Measurements from ENCODE around the gene BCL2A1. TPM values are rescaled to one million over a fixed set of nuclear protein-coding genes. Genes with fewer than 3 reads are reported as not detected.
"Not testable (repeated sequence)": the region's sequence is repeated elsewhere in the genome, so short reads cannot be mapped to it uniquely, and the experiment has no call there.

Gene BCL2A1
- total RNA-seq, 2 experiments from 2014 or later: 23.1 to 26.3 TPM

DNA sequence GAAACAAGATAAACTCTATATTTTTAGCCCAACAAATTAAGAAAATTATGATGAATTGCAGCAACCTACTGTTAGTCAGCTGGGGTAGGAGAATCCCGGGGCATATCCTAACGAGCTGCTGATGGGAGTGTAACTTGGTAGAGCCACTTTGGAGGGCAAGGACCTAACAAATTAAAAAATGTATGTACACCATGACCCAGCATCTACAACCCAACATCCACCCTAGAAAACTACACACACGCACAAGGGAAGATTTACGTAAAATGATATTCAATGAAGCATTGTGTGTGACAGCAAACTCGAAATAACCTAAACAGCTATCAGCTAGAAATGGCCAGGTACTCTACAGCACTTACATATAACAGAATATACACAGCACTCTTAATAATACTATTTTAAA, 1.9 kb downstream of the BCL2A1 start:
- Mint-ChIP-seq H3K36me3 (ENCODE audit: low read depth) (peaks cover 19% of the 10 kb centered on the region), H3K4me3 (peak overlapping the region; percentile 74), H3K9me3 (ENCODE audit: insufficient read depth) (peaks cover 5% of the 10 kb centered on the region), H3K4me1 (ENCODE audit: low read depth) (peaks cover 69% of the 10 kb centered on the region), H3K27ac (peak overlapping the region; percentile 67), H3K27me3 (ENCODE audit: low read depth) (no peaks in the 10 kb centered on the region)
- CTCF ChIA-PET: interaction anchor here (0.9 to 2.2 kb wide), 3 partner anchors 23 to 60 kb away, joined by 3 to 13 read pairs (median 6); no protein-coding TSS in a partner anchor
- no peak for ATAC-seq
- POLR2A ChIA-PET: interaction anchor here (1.5 to 5.2 kb wide), 5 partner anchors 47 to 191 kb away, joined by 3 to 77 read pairs (median 12); partner anchors contain the start of gene ZFAND6
- no peak for DNase-seq

DNA sequence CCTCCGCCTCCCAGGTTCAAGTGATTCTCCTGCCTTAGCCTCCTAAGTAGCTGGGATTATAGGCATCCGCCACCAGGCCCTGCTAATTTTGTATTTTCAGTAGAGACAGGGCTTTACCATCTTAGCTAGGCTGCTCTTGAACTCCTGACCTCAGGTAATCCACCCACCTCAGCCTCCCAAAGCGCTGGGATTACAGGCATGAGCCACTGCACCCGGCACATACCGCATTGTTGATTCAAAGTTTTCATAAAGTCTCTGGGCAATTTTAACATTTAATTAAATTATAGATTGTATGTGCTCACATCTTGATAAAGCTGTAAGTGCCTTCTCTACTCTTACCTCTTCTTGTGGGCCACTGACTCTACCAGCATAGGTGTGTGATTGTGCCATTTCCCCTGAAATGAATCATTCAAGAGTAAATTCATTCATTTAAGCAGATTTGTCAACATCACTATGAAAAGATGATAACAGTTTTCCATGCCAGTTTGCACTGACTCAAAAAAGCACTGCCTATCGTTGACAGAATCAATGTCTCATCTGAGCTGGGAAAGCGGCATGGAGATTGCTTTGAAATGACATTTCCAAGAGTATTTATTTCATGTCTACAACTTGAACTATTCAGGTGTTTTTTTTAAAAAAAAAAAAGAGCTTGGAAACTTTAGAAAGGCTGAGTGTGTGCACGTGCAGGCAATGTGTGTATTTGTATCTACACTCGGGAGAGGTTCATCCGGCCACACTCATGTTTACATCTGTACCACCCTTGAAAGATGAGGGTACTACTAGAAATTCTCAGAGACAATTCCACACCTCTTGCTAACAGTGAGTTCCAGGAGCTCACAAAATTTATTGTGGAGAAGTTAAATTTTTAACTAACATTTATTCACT, 3.5 kb downstream of the BCL2A1 start:
- DNase-seq (peak; percentile 33), ATAC-seq (peak; percentile 16)
- ChIA-PET POLR2A (interaction anchor here (0.6 to 5.2 kb wide), 11 partner anchors 9 to 379 kb away, joined by 3 to 77 read pairs (median 6); partner anchors contain the start of gene ZFAND6), CTCF (interaction anchor here (1.0 to 2.2 kb wide), 7 partner anchors 10 to 114 kb away, joined by 3 to 13 read pairs (median 4); no protein-coding TSS in a partner anchor)
- Mint-ChIP-seq H3K27ac (peak overlapping the region; percentile 81), H3K4me1 (ENCODE audit: low read depth) (peaks cover 56% of the 10 kb centered on the region), H3K9me3 (ENCODE audit: insufficient read depth) (peaks cover 5% of the 10 kb centered on the region), H3K36me3 (ENCODE audit: low read depth) (peaks cover 22% of the 10 kb centered on the region), H3K27me3 (ENCODE audit: low read depth) (no peaks in the 10 kb centered on the region), H3K4me3 (peak overlapping the region; percentile 74)

DNA sequence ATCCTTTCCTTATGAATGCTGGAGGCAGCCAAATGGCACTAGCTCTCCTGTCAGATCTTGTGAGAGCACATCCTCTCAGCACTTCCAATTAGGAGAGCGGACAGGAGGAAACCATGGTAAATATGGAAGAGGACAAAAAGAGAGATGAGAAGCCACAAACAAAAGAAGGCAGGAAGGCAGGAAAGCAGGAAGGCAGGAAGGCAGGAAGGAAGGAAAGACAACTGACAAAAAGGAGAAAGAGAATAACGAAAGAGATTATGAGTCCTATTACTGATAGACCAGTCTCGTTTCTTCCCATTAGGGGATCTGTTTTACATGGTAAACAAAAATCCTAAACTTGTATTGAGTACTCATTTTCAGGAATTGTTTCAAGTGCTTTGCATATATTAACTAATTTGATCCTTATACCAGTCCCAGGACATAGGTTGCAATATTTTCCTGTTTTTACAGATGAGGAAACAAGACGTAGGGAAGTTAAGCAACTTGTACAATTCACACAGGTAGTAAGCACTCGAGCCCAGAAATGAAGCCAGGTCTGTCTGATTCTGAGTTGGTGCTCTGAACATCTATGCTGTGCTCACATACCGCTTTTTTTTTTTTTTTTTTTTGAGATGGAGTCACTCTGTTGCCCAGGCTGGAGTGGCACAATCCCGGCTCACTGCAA, 4.2 kb downstream of the BCL2A1 start:
- H3K27ac Mint-ChIP-seq: peak overlapping the region; percentile 81
- ATAC-seq (no peak), DNase-seq (no peak)
- CTCF ChIA-PET: interaction anchor here (1.0 to 1.9 kb wide), 3 partner anchors 43 to 113 kb away, joined by 3 to 5 read pairs (median 4); no protein-coding TSS in a partner anchor
- H3K4me3 Mint-ChIP-seq: peak overlapping the region; percentile 74
- H3K4me1 Mint-ChIP-seq (ENCODE audit: low read depth): peaks cover 56% of the 10 kb centered on the region
- H3K27me3 Mint-ChIP-seq (ENCODE audit: low read depth): no peaks in the 10 kb centered on the region
- peaks cover 25% of the 10 kb centered on the region for H3K36me3 Mint-ChIP-seq (ENCODE audit: low read depth)
- POLR2A ChIA-PET: interaction anchor here (0.9 to 5.2 kb wide), 5 partner anchors 8 to 68 kb away, joined by 3 to 77 read pairs (median 14); no protein-coding TSS in a partner anchor
- H3K9me3 Mint-ChIP-seq (ENCODE audit: insufficient read depth): peaks cover 5% of the 10 kb centered on the region

DNA sequence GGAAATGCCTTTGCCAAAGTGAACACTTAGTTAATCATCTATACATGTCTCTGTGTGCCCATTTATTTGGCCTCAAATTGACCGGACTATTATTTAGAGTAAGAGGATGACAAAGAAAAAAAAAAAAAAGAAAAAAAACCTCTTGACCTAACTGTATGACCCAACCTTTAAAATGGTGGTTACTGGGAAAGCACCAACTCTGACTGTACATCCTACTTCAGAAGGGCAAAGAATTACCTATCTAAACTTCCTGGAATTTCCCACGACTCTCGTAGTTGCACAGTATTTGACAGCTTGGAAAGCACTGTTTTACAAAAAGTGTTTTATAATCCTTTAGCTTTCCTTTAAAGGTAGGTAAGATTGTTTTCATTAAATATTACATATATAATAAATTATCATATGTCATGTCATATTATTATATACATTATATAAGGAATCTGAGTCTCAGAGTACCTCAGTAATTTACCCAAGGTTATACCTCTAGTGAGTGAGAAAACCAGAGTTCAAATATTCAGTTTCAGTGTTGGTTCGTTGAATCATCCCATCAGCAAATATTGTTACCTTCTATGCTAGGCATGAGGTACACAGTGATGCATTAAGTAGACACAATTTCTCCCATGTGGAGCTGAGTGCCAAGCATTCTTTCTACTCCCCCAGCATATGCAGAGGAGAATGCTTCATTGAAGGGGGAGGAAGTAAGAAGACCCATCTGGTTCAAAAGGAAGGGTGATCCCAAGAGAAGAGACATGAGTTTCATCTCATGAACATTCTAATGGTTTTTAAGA, 5.0 kb downstream of the BCL2A1 start:
- ChIA-PET CTCF (interaction anchor here (1.0 kb wide), 1 partner anchor 42 kb away, joined by 3 read pairs; no protein-coding TSS in a partner anchor), POLR2A (interaction anchor here (5.2 kb wide), 1 partner anchor 44 kb away, joined by 77 read pairs; no protein-coding TSS in a partner anchor)
- peak overlapping the region; percentile 47 for H3K4me3 Mint-ChIP-seq
- peaks cover 25% of the 10 kb centered on the region for H3K36me3 Mint-ChIP-seq (ENCODE audit: low read depth)
- peak overlapping the region; percentile 81 for H3K27ac Mint-ChIP-seq
- no peaks in the 10 kb centered on the region for H3K27me3 Mint-ChIP-seq (ENCODE audit: low read depth)
- DNase-seq: no peak
- no peak for ATAC-seq
- peaks cover 5% of the 10 kb centered on the region for H3K9me3 Mint-ChIP-seq (ENCODE audit: insufficient read depth)
- peaks cover 49% of the 10 kb centered on the region for H3K4me1 Mint-ChIP-seq (ENCODE audit: low read depth)

DNA sequence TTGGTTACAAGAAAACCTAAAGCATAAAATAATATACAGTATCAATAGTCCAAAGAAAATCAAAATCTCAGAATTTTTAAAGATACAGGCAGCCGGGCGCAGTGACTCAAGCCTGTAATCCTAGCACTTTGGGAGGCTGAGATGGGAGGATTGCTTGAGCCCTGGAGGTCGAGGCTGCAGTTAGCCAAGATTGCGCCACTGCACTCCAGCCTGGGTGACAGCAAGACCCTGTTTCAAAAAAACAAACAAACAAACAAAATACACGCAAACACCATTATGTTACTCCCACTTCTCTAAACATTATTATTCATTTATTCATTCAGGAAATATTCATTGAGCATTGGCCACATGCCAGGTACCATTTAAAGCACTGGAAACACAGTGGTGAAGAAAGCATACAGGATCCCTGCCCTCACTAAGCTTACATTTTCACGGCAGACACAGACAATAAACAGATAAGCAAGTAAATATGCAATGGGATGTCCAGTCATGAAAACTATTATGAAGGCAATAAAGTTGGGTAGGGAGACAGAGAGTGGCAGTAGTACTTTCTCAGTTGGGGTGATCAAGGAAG, 6.7 kb downstream of the BCL2A1 start:
- peaks cover 43% of the 10 kb centered on the region for H3K4me1 Mint-ChIP-seq (ENCODE audit: low read depth)

DNA sequence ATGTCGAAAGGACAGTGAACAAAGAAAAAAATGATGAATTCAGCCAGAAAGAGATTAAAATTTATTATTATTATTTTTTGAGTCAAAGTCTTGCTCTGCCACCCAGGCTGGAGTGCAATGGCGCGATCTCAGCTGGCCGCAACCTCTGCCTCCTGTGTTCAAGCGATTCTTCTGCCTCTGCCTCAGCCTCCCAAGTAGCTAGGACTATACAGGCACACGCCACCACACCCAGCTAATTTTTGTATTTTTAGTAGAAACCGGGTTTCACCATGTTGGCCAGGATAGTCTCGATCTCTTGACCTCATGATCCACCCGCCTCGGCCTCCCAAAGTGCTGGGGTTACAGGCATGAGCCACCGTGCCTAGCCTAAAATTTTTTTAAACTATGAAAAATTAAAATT, 8.1 kb downstream of the BCL2A1 start:
- DNase-seq; H3K4me3 Mint-ChIP-seq; H3K9me3 Mint-ChIP-seq (ENCODE audit: insufficient read depth); ATAC-seq; H3K27ac Mint-ChIP-seq; H3K27me3 Mint-ChIP-seq (ENCODE audit: low read depth); CTCF ChIA-PET: not testable (repeated sequence)
- H3K4me1 Mint-ChIP-seq (ENCODE audit: low read depth): peaks cover 40% of the 10 kb centered on the region
- POLR2A ChIA-PET: interaction anchor here (1.1 kb wide), 1 partner anchor 98 kb away, joined by 3 read pairs; no protein-coding TSS in a partner anchor
- H3K36me3 Mint-ChIP-seq (ENCODE audit: low read depth): peaks cover 23% of the 10 kb centered on the region

More for the DNA sequence above, 6.7 kb downstream of the BCL2A1 start:
- Mint-ChIP-seq H3K4me3 (no peak overlapping the region), H3K27me3 (ENCODE audit: low read depth) (no peaks in the 10 kb centered on the region), H3K27ac (peak overlapping the region; percentile 43), H3K9me3 (ENCODE audit: insufficient read depth) (peaks cover 5% of the 10 kb centered on the region), H3K36me3 (ENCODE audit: low read depth) (peaks cover 22% of the 10 kb centered on the region)
- ChIA-PET POLR2A (interaction anchor here (0.6 to 1.4 kb wide), 2 partner anchors 33 to 42 kb away, joined by 5 to 8 read pairs; no protein-coding TSS in a partner anchor), CTCF (interaction anchor here (0.7 kb wide), 1 partner anchor 8 kb away, joined by 3 read pairs; no protein-coding TSS in a partner anchor)
- ATAC-seq (no peak), DNase-seq (no peak)

DNA sequence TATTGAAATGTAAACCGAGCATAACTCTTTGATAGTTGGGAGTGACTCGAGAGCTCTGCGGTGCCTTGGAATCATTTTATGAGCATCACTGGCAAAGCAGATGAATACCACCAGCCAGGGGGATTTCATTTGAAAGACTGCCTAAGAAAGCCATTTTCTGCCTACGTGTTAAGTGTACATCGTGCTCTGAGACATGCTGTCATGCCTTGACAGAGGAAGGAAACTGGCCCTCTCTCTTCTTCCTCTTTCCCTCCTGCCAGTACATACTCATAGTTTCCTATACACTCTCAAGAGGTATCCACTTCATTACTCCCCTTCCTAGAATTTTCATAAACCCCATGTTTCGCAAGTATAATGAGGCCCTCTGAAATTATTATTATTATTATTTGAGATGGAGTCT, 8.8 kb downstream of the BCL2A1 start:
- ChIA-PET POLR2A (interaction anchor here (1.1 kb wide), 1 partner anchor 99 kb away, joined by 3 read pairs; no protein-coding TSS in a partner anchor), CTCF (no interaction called here)
- H3K4me1 Mint-ChIP-seq (ENCODE audit: low read depth): peaks cover 32% of the 10 kb centered on the region
- H3K4me3 Mint-ChIP-seq: no peak overlapping the region
- H3K27ac Mint-ChIP-seq: no peak overlapping the region
- ATAC-seq (no peak), DNase-seq (no peak)
- peaks cover 5% of the 10 kb centered on the region for H3K9me3 Mint-ChIP-seq (ENCODE audit: insufficient read depth)
- no peaks in the 10 kb centered on the region for H3K27me3 Mint-ChIP-seq (ENCODE audit: low read depth)
- peaks cover 23% of the 10 kb centered on the region for H3K36me3 Mint-ChIP-seq (ENCODE audit: low read depth)

DNA sequence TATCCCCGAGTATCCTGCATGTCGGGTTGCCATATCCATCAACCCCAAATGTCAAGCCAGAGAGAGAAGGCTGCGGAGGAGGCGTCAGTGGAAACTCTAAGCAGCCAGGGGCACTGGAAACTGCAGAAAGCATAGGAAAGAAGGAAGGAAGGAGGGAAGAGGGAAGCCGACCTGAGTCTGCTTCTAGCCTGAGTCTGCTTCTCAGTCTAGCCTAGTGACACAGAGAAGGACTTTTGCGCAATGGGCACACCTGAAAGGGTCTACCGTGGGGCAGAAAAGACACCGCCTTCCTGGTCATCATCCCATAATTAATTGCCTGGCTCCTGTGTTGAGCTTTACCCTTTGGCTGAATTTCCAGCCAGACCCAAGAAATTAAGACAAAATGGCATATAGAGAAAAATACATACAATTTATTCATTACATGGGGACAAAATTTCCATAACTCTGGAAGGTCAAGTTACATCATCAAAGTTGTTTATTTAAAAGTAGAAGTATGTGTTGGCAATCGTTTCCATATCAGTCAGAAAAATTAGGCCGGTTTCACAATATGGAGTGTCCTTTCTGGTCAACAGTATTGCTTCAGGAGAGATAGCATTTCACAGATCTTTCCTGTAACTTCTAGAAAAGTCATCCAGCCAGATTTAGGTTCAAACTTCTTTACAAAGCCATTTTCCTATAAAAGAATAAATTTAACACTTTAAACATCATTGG, 10.3 kb downstream of the BCL2A1 start:
- H3K4me1 Mint-ChIP-seq (ENCODE audit: low read depth): peaks cover 19% of the 10 kb centered on the region
- ATAC-seq (no peak), DNase-seq (no peak)
- H3K36me3 Mint-ChIP-seq (ENCODE audit: low read depth): peaks cover 20% of the 10 kb centered on the region
- ChIA-PET POLR2A (no interaction called here), CTCF (interaction anchor here (1.1 kb wide), 1 partner anchor 12 kb away, joined by 4 read pairs; no protein-coding TSS in a partner anchor)
- H3K27ac Mint-ChIP-seq: no peak overlapping the region
- no peaks in the 10 kb centered on the region for H3K27me3 Mint-ChIP-seq (ENCODE audit: low read depth)
- no peak overlapping the region for H3K4me3 Mint-ChIP-seq
- peaks cover 5% of the 10 kb centered on the region for H3K9me3 Mint-ChIP-seq (ENCODE audit: insufficient read depth)

DNA sequence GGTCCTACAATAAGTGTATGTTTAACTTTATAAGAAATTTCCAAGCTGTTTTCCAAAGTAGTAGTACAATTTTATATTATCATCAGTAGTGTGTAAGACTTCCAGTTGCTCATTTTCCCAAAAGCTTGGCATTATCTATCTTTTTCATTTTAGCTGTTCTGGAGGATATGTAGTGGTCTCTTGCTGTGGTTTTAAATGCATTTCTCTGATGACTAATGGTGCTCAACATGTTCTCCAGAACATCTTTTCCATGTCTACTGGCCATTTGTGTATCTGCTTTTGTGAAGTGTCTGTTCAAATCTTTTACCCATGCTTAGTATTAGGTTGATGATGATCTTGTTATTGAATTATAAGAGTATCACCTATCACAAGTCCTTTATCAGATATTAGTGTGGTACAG, 13.3 kb downstream of the BCL2A1 start:
- H3K4me3 Mint-ChIP-seq: no peak overlapping the region
- ChIA-PET CTCF (interaction anchor here (1.3 kb wide), 1 partner anchor 10 kb away, joined by 4 read pairs; no protein-coding TSS in a partner anchor), POLR2A (interaction anchor here (2.3 kb wide), 1 partner anchor 34 kb away, joined by 9 read pairs; no protein-coding TSS in a partner anchor)
- H3K27me3 Mint-ChIP-seq (ENCODE audit: low read depth): no peaks in the 10 kb centered on the region
- H3K27ac Mint-ChIP-seq: no peak overlapping the region
- no peaks in the 10 kb centered on the region for H3K9me3 Mint-ChIP-seq (ENCODE audit: insufficient read depth)
- H3K36me3 Mint-ChIP-seq (ENCODE audit: low read depth): peaks cover 6% of the 10 kb centered on the region
- ATAC-seq (no peak), DNase-seq (no peak)
- H3K4me1 Mint-ChIP-seq (ENCODE audit: low read depth): peaks cover 28% of the 10 kb centered on the region

DNA sequence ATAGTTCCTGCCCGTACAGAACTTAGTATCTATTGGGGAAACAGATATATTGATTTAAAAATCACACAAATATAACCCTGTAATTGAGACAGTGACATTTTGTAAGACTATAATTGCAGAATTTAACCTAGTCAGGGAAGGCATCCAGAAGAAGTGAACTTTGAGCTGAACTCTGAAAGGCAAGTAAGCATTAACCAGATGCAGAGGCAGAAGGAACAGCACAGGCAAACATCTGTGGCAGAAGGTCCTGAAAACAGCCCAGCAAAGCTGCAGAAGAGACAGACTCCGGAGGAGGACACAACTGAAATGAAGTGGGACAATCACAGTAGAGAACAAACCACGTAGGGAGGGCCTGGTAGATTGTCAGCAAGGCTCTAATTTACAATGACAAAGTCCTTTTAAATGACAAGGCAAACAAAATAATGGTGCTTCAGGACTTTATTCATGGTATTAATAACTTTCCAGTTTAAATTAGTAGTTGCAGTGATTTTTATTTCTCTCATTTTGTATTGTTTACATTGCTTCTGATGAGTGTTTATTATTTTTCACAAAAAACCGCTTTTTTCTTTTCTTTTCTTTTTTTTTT, 14.5 kb downstream of the BCL2A1 start:
- DNase-seq: no peak
- Mint-ChIP-seq H3K36me3 (ENCODE audit: low read depth) (peaks cover 4% of the 10 kb centered on the region), H3K9me3 (ENCODE audit: insufficient read depth) (no peaks in the 10 kb centered on the region), H3K4me3 (no peak overlapping the region), H3K27ac (no peak overlapping the region), H3K4me1 (ENCODE audit: low read depth) (peaks cover 23% of the 10 kb centered on the region), H3K27me3 (ENCODE audit: low read depth) (no peaks in the 10 kb centered on the region)
- ChIA-PET POLR2A (interaction anchor here (0.6 kb wide), 1 partner anchor 37 kb away, joined by 3 read pairs; no protein-coding TSS in a partner anchor), CTCF (interaction anchor here (0.7 to 1.5 kb wide), 2 partner anchors 8 to 37 kb away, joined by 3 to 5 read pairs; no protein-coding TSS in a partner anchor)
- no peak for ATAC-seq

Measured in activated CD8-positive, alpha-beta T cell treated with anti-CD3 and anti-CD28 coated beads, Interleukin-2, amount 10 ng/mL, durations not matched to agents 7 days and 5 days (primary cell).